HG03469 (cell line): Measurements from ENCODE around the gene C1QTNF6.

ENCODE experiments used
- ATAC-seq: cut with Tn5 transposase; IDR thresholded peaks from one replicate; pipeline ENCODE4 v1.9.1; 2021; ENCODE audit warnings: mild to moderate bottlenecking, moderate library complexity, moderate number of reproducible peaks; ENCODE audit not compliant: unreplicated experiment

C1QTNF6 gene

GRCh38 chr22:37146507-37147180 lies 41.4 kb downstream of the C1QTNF6 start:
- ATAC-seq, result no peak

DNA sequence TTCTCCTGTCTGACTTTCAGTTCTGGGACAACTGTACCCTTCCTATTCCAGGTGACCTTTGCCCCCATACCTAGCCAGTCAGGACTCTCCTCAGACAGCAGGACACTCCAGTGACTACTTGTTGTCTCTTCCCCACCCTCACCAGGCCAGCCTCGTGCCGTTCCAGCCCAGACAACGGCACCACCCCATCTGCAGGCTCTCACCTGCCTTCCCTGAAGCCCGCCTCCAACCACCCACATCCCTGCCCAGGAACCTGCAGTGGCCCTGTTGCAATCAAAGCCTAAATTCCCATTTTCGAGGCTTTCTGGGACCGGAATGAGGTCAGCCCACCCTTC lies 42.0 kb downstream of the C1QTNF6 start:
- ATAC-seq, result no peak

GRCh38 chr22:37145180-37146050 lies 42.6 kb downstream of the C1QTNF6 start:
- ATAC-seq, result no peak

DNA sequence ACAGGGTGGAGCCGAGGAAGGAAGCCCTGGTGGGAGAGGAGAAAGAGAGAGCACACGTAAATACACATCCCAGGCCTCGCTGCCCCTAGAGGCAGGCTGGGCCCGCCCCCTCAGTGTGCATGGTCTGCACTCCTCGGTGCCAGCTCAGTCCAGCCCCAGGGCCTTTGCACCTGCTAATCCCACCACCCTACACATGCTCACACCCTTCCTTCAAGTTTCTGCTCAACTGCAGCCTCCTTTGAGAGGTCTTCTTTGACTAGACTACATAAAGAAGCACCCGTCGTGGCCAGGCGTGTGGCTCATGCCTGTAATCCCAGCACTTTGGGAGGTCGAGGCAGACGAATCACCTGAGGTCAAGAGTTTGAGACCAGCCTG lies 43.9 kb downstream of the C1QTNF6 start:
- no peak for ATAC-seq

DNA sequence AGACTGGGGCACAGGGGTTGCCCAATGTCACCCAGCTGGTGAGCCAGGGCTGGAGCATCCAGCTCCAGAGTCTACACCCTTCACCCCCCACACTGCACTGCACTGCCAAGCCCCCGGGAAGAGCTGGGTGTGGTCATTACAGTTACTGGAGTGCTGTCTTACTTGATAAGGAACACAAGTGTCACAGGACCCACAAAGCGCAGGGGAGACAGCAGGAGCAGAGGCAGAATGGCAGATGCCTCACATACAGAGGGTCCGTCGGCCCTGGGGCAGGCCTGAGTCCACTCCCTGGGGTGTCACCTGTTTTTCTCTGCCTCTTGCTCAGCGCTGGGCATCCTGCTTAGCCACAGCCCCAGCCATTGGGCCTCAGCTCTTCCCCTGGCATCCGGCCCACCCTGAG lies 46.1 kb downstream of the C1QTNF6 start:
- no peak for ATAC-seq

GRCh38 chr22:37141476-37141875 lies 46.6 kb downstream of the C1QTNF6 start:
- no peak for ATAC-seq

DNA sequence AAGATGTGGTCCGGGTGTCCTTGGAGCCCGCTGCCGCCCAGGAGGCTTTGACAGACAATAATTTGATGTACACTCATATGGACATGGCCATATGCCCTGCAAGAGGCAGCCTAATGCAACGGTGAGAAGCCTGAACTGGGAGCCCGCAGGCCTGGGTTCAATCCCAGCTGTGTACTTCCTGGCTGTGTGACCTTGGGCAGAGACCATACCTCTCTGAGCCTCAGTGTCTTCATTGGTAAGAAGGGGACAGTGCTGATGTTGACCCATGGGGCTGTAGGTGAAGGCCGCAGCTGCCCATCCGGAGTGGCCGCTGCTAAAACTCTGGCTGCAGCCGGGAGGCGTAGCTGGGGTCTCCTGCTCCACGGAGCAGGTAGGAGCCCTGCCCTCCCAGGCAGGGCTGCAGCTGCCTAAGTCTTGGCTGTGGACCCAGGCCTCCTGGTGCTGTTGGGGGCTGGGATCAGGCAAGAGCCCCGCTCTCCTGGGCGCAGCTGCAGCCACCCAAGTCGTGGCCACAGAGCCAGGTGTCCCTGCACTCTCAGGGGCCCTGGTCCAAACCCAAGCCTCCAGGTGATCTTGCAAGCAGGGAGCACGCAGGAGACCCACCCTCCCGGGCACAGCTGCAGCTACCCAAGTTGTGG lies 47.2 kb downstream of the C1QTNF6 start:
- ATAC-seq, result no peak

DNA sequence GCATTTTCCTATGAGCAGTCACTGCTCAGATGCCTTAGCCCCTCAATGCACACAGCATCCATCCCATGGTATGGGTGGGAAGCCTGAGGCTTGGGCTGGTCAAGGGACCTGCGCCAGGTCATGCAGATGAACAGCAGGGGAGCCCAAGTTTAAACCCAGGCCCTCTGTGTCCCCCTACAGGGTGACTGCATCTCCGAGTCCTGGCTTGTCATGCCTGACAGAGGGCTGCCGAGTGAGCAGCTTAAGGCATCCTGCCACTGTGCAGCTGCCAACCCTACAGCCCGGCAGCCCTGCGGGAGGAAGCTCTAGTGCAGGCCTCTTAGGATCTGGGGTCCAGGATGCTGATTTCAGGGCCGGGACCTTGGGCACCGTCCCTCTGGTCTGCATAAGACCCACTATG lies 48.3 kb downstream of the C1QTNF6 start:
- no peak for ATAC-seq

GRCh38 chr22:37138849-37139561 lies 49.0 kb downstream of the C1QTNF6 start:
- ATAC-seq, result no peak

DNA sequence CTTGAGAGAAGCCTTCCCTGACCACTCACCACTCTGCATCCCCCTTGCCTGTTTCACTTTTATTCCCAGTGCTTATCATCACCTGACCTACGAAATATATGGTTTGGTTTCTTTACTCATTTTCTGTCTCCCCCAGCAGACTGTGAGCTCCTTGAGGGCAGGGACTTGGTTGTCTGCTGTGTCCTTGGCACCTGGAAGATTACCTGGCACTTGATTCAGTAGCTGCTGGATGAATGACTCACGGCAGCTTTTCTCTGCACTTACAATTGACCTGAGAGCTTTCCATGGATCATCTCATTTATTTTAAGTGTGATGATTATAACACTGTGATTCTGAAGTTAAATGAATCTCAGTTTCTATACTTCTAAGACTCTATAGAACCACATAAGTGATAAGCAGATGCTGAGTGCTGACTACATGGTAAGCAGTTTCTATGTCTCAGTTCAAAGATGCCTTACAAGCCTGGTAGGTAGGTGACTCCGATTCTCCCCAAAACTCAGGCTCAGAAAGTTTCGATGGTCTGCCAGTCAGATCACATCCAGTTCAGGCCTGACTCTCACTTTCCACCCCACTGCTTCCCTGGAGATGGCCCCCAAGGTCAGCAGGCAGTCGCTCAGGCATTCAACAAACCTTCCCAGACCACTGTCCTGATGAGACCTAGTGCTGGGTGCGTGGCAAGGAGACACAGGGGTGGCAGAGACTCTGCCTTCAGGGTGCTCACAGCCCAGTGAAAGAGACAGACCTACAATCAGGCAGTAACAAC lies 50.0 kb downstream of the C1QTNF6 start:
- ATAC-seq, result no peak

DNA sequence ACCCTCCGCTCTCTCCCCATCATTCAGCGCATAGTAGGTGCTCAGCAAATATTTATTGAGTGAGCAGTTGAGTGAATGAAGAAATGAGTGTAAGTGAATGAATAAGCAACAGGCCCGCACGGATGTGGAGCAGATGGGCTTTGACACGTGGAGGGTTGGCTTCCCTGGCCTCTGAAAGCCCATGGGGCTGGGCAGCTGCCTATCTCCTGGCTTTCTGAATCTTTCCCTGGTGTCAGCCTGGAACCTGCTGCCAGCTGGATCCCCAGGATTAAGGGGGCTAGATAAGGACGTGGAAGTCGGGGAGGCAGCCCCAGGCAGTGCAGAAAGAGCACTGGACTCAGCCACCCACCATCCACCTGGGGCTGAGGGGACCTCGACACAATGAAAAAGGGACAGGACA lies 50.9 kb downstream of the C1QTNF6 start:
- no peak for ATAC-seq

- no peak for ATAC-seq
Observed at GRCh38 chr22:37135023-37135422, 53.0 kb downstream of the C1QTNF6 start.

GRCh38 chr22:37133304-37134018 lies 54.6 kb downstream of the C1QTNF6 start:
- ATAC-seq, result no peak

GRCh38 chr22:37132773-37133172 lies 55.3 kb downstream of the C1QTNF6 start:
- no peak for ATAC-seq
